ENCODE measurements around the gene FMN2.
"Not testable (repeated sequence)": the region's sequence is repeated elsewhere in the genome, so short reads cannot be mapped to it uniquely, and the experiment has no call there.

FMN2 gene

GRCh38 chr1:240264494-240264893, 172.8 kb downstream of the FMN2 start:
- DNase-seq: not testable (repeated sequence)

GRCh38 chr1:240271081-240271480, 179.4 kb downstream of the FMN2 start:
- DNase-seq: no peak

- DNase-seq: no peak
Observed at GRCh38 chr1:240274569-240274968, 182.9 kb downstream of the FMN2 start.

- not testable (repeated sequence) for DNase-seq
Observed at GRCh38 chr1:240275219-240275618, 183.5 kb downstream of the FMN2 start.

GRCh38 chr1:240278082-240278481, 186.4 kb downstream of the FMN2 start:
- no peak for DNase-seq

- no peak for DNase-seq
Observed at GRCh38 chr1:240280560-240281322, 189.1 kb downstream of the FMN2 start.

GRCh38 chr1:240282061-240282830, 190.6 kb downstream of the FMN2 start:
- no peak for DNase-seq

GRCh38 chr1:240284656-240285414, 193.2 kb downstream of the FMN2 start:
- DNase-seq: no peak

GRCh38 chr1:240285540-240285939, 193.9 kb downstream of the FMN2 start:
- no peak for DNase-seq

GRCh38 chr1:240287722-240288121, 196.0 kb downstream of the FMN2 start:
- no peak for DNase-seq

GRCh38 chr1:240293706-240294105, 202.0 kb downstream of the FMN2 start:
- DNase-seq: no peak

- no peak for DNase-seq
Observed at GRCh38 chr1:240294566-240294965, 202.9 kb downstream of the FMN2 start.

- no peak for DNase-seq
Observed at GRCh38 chr1:240295811-240296210, 204.1 kb downstream of the FMN2 start.

GRCh38 chr1:240304466-240304865, 212.8 kb downstream of the FMN2 start:
- no peak for DNase-seq

- no peak for DNase-seq
Observed at GRCh38 chr1:240306673-240307072, 215.0 kb downstream of the FMN2 start.

GRCh38 chr1:240308096-240308495, 216.4 kb downstream of the FMN2 start:
- DNase-seq: no peak

GRCh38 chr1:240309769-240310168, 218.1 kb downstream of the FMN2 start:
- no peak for DNase-seq

GRCh38 chr1:240310226-240310925, 218.7 kb downstream of the FMN2 start:
- no peak for DNase-seq

- no peak for DNase-seq
Observed at GRCh38 chr1:240312872-240313271, 221.2 kb downstream of the FMN2 start.

- no peak for DNase-seq
Observed at GRCh38 chr1:240314845-240315801, 223.4 kb downstream of the FMN2 start.

GRCh38 chr1:240319998-240320397, 228.3 kb downstream of the FMN2 start:
- no peak for DNase-seq

- DNase-seq: no peak
Observed at GRCh38 chr1:240320659-240321058, 229.0 kb downstream of the FMN2 start.
